Neutrophil (primary cell): Measurements from ENCODE around the gene GIGYF1.

Experiments
- H3K27ac ChIP-seq: fragments of 200-600 bp; sonication (generic); 2 replicates; pipeline ENCODE4 v1.5.1; 2016; ENCODE audit warnings: mild to moderate bottlenecking, moderate library complexity
- H3K27me3 ChIP-seq: fragments of 200-600 bp; sonication (generic); 2 replicates; pipeline ENCODE4 v1.6.0; 2016; ENCODE audit warnings: mild to moderate bottlenecking
- H3K36me3 ChIP-seq: fragments of 200-600 bp; sonication (generic); 2 replicates; pipeline ENCODE4 v1.5.1; 2017
- H3K4me1 ChIP-seq, 2 experiments: fragments of 200-600 bp in 1 of 2; sonication (generic) in 1 of 2; 1 replicate in 1 of 2; 2 replicates in 1 of 2; pipeline versions ENCODE4 v1.5.1 to v1.6.1; 2013 to 2016; ENCODE audit warnings: low read depth in 1 of 2, low read length in 1 of 2, mild to moderate bottlenecking in 1 of 2, moderate library complexity in 1 of 2; ENCODE audit not compliant: control insufficient read depth in 1 of 2, insufficient read depth in 1 of 2
- H3K4me3 ChIP-seq, 2 experiments: fragments of 200-600 bp in 1 of 2; sonication (generic) in 1 of 2; 1 replicate in 1 of 2; 2 replicates in 1 of 2; pipeline ENCODE4 v1.5.1; 2013 to 2016; ENCODE audit warnings: low read depth in 1 of 2, low read length in 1 of 2, mild to moderate bottlenecking in 1 of 2, moderate library complexity in 1 of 2
- H3K9me3 ChIP-seq: fragments of 200-600 bp; sonication (generic); 2 replicates; pipeline ENCODE4 v1.5.1; 2016
- CTCF ChIP-seq: fragments of 200-600 bp; sonication (generic); IDR thresholded peaks from 2 replicates; pipeline ENCODE4 v1.5.1; 2016; ENCODE audit warnings: antibody characterized with exemption

GIGYF1 gene

GRCh38 chr7:100678291-100678984, 15.6 kb downstream of the GIGYF1 start:
- Histone ChIP-seq H3K9me3 (peaks cover 6% of the 10 kb centered on the region), H3K4me3 (peak overlapping the region in 1 of 2 experiments; percentile 18), H3K27ac (peak overlapping the region; percentile 100), H3K27me3 (no peaks in the 10 kb centered on the region), H3K4me1 (peaks cover 43 to 53% of the 10 kb centered on the region in 2 experiments), H3K36me3 (peaks cover 76% of the 10 kb centered on the region)
- TF ChIP-seq CTCF = no peak

GRCh38 chr7:100677308-100678267, 16.5 kb downstream of the GIGYF1 start:
- no peak for TF ChIP-seq CTCF
- peaks cover 48 to 60% of the 10 kb centered on the region in 2 experiments for H3K4me1 ChIP-seq
- H3K4me3 ChIP-seq = no peak overlapping the region
- no peaks in the 10 kb centered on the region for H3K27me3 ChIP-seq
- peak overlapping the region; percentile 100 for H3K27ac ChIP-seq
- peaks cover 6% of the 10 kb centered on the region for H3K9me3 ChIP-seq
- H3K36me3 ChIP-seq = peaks cover 67% of the 10 kb centered on the region

GRCh38 chr7:100676501-100677306, 17.3 kb downstream of the GIGYF1 start:
- Histone ChIP-seq H3K4me3 (peak overlapping the region; percentile 97 to 98), H3K4me1 (peaks cover 50 to 61% of the 10 kb centered on the region in 2 experiments), H3K36me3 (peaks cover 58% of the 10 kb centered on the region), H3K27ac (peak overlapping the region; percentile 100), H3K9me3 (peaks cover 6% of the 10 kb centered on the region), H3K27me3 (peaks cover 3% of the 10 kb centered on the region)
- no peak for TF ChIP-seq CTCF

GRCh38 chr7:100675581-100676350, 18.3 kb downstream of the GIGYF1 start:
- H3K4me3 ChIP-seq = peak overlapping the region; percentile 97 to 98
- peaks cover 13% of the 10 kb centered on the region for H3K27me3 ChIP-seq
- H3K27ac ChIP-seq = peak overlapping the region; percentile 100
- H3K9me3 ChIP-seq = peaks cover 6% of the 10 kb centered on the region
- peaks cover 51% of the 10 kb centered on the region for H3K36me3 ChIP-seq
- TF ChIP-seq CTCF = peak; percentile 27
- H3K4me1 ChIP-seq = peaks cover 50 to 61% of the 10 kb centered on the region in 2 experiments
